ENCODE measurements around the gene PSTPIP2.
"Not testable (repeated sequence)": the region's sequence is repeated elsewhere in the genome, so short reads cannot be mapped to it uniquely, and the experiment has no call there.

PSTPIP2 gene

DNA sequence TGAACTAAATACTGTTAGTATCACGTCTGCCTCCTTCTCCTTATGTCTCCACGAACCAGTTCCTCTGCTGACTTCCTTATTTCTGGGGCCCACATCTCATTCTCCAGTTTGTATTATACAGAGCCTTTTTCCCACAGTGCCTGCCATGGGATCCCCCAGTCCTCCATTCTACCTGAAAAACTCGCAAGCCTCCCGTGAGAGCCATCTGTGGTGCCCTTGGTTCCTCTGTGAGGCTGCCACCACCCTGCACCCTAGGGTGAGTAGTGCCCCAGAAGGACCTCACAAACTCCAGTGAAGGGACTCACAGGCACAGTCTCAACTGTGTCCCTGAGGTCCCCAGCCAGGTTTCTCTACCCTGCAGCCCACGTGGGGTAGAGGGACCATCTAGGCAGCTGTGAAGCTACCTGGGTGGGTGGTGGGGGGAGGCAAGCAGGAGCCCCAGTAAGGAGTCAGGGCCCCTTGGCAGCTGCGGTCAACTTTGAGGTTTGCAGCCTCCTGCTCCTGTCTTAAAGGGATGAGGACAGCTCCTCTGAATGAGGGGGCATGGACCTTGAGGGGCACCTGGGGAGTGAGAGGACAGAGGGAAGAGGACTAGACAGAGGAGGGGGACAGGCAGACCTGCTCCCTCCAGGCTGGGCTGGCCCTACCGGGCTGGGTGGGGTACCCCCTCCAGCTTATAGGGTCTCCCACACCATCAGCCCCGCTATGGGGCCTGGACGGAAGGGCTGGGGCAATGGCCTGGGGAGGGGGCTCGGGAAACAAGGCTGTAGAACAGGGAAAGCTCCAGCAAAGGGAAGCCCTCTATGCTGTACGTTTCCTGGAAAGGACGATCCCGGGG, 1.0 kb downstream of the PSTPIP2 start:
- in situ Hi-C loops (cut with MboI; ENCODE audit: low pct_unique_long_range_greater_than_20kb, low sequenced_read_pairs): loop anchor here (25.0 kb wide), 1 partner anchor 409 kb away; no protein-coding TSS in a partner anchor
- DNase-seq: peak; percentile 81

DNA sequence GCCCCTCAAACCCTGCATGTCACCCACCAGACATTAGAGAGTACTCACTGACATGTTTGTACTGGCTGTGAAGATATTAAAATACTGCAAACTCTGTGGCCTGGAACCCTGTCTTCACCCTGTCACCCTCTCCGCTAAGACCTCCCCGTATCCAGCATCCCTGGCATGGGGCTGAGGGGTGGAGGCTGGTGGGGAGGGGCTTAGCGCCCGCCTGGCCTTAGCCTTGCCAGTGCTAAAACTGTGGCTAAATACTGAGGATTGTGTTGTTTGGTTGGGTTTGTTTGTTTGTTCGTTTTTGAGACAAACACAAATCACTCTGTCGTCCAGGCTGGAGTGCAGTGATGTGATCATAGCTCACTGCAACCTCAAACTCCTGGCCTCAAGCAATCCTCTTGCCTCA, 1.8 kb downstream of the PSTPIP2 start:
- in situ Hi-C loops (cut with MboI; ENCODE audit: low pct_unique_long_range_greater_than_20kb, low sequenced_read_pairs): loop anchor here (25.0 kb wide), 1 partner anchor 408 kb away; no protein-coding TSS in a partner anchor
- DNase-seq: no peak

DNA sequence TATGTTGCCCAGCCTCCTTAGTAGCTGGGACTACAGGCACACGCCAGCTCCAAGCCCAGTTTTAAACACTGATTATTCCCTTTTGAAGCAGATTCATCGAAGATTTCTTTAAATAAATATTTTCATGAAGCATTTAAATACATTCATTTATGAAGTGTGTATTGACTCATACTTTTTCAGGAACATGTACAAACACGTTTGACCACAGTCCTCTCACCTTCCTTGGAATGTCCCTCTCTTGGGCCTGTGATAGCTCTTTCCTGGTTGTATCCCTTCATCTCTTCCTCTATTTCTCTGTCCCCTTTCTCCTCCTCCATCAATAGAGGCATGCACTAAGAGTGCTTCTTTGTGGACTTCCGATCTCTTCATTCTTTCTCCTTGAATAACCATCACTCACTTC, 2.5 kb downstream of the PSTPIP2 start:
- in situ Hi-C loops (cut with MboI; ENCODE audit: low pct_unique_long_range_greater_than_20kb, low sequenced_read_pairs): loop anchor here (25.0 kb wide), 1 partner anchor 407 kb away; no protein-coding TSS in a partner anchor
- no peak for DNase-seq

DNA sequence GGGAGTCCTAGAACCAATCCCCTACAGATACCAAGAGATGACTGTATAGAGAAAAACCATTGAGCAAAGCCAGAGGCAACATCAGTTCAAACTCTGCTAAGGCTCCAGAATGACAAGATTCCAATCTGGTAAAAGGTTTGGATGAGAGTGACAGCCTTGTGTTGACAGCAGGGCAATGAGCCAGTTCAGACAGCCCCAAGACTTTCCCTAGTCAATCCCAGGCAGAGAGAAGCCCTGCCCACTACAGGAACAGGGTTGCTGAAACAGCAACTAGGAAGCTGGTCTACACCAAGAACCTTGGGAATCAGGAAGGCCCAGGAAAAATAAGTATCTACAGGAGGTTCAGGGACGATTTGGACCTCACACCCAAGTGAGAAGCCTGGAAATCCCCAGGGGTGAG, 3.3 kb downstream of the PSTPIP2 start:
- in situ Hi-C loops (cut with MboI; ENCODE audit: low pct_unique_long_range_greater_than_20kb, low sequenced_read_pairs): loop anchor here (25.0 kb wide), 1 partner anchor 406 kb away; no protein-coding TSS in a partner anchor
- no peak for DNase-seq

DNA sequence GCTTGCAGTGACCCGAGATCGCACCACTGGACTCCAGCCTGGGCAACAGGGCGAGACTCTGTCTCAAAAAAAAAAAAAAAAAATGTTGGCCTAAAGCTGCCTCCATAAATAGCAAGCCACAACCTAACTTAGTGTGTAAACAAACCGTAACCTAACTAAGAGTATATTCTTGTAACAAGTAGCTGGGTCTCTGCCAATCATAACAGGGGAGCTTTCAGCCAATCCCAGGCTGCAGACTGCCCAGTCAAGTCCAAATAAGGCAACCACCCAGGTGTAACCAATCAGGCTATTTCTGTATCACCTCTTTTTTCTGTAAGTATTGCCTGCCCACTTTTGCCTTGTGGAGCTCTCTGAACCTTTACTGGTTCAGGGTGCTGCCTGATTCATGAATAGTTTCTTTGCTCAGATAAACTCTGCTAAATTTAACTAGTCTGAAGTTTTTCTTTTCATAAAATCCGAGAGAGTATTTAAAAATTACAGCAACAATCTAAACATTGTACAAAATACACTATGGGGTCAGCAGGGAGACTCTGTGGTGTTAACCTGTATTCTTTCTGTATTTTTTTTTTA, 4.5 kb downstream of the PSTPIP2 start:
- DNase-seq: no peak
- in situ Hi-C loops (cut with MboI; ENCODE audit: low pct_unique_long_range_greater_than_20kb, low sequenced_read_pairs): loop anchor here (25.0 kb wide), 1 partner anchor 405 kb away; no protein-coding TSS in a partner anchor

DNA sequence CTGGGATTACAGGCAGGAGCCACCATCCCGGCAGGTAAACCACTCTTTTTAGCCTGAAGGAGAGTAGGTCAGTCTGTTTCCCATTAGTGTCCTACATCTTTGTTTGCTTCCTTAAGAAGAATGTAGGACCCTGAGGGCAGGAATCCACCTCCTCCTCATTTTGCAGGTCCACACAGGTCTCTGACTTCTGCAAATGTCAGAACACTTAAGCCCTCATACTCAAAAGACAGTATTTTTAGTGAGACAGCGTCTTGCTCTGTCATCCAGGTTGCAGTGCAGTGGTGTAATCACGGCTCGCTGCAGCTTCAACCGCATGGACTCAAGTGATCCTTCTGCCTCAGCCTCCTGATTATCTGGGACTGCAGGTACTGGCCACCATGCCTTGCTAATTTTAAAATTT, 9.3 kb downstream of the PSTPIP2 start:
- in situ Hi-C loops (cut with MboI; ENCODE audit: low pct_unique_long_range_greater_than_20kb, low sequenced_read_pairs): loop anchor here (25.0 kb wide), 1 partner anchor 400 kb away; no protein-coding TSS in a partner anchor
- no peak for DNase-seq

DNA sequence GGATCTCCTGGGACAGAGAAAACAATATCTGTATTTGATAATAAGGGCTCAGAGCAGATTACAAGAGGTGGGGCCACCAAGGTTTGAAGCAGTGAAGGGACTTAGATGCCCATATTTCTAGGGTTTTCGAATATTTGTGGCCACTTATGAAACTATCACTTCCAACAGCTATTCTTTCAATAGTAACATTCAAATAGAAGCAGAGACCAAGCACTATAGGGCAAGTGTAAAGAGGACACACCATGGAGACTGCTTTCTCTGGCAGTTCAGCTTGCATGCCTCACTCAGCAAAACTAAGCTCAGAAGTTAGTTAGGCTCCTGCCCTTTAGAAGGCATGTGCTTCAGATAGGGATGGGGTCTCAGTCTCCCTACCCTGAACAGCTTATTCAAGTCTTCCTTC, 10.3 kb downstream of the PSTPIP2 start:
- no peak for DNase-seq
- in situ Hi-C loops (cut with MboI; ENCODE audit: low pct_unique_long_range_greater_than_20kb, low sequenced_read_pairs): loop anchor here (25.0 kb wide), 1 partner anchor 399 kb away; no protein-coding TSS in a partner anchor

DNA sequence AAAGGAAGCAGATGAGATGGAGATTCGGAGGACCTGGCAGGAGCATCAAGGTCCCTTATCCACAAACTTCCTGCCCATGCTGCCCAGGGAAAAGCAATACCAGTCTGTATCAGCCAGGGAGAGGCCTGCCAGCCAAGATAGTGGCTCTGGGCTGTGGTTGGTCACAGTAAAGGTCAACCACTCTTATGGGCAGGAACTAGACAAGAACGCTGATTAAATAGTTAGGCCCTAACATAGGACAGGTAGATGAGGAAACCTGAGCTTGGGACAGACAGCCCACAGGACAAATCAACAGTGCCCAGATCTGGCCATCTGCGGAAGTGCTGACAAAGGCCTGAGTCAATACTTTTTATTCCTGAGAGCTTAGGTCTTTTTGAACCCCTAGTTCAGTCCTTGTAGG, 10.7 kb downstream of the PSTPIP2 start:
- no peak for DNase-seq

DNA sequence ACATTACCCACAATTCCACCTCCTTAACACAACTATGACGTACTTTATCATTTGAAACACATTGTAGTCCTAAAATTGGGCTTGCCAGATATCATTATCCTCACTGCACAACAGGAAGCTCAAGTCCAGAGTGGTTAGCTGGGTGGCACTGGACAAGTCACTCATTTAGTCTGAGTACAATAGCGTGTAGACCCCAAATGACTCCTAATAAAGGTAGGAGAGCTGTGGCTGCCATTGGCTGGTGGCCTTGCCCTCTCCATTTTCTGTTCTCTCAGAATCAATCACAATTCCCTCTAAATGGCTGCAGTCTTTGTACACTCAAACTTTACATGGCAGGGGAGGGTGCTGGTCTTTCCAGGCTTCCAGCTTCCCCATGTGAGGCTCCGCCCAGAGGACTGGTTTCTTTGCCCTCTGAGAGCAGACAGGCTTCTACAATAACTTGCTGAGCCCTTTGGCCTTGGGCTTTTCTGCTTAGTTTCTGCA, 11.7 kb downstream of the PSTPIP2 start:
- peak; percentile 40 for DNase-seq
- in situ Hi-C loops (cut with MboI; ENCODE audit: low pct_unique_long_range_greater_than_20kb, low sequenced_read_pairs): loop anchor here (25.0 kb wide), 1 partner anchor 398 kb away; no protein-coding TSS in a partner anchor

More for the DNA sequence above, 10.7 kb downstream of the PSTPIP2 start:
- in situ Hi-C loops (cut with MboI; ENCODE audit: low pct_unique_long_range_greater_than_20kb, low sequenced_read_pairs): loop anchor here (25.0 kb wide), 1 partner anchor 399 kb away; no protein-coding TSS in a partner anchor

DNA sequence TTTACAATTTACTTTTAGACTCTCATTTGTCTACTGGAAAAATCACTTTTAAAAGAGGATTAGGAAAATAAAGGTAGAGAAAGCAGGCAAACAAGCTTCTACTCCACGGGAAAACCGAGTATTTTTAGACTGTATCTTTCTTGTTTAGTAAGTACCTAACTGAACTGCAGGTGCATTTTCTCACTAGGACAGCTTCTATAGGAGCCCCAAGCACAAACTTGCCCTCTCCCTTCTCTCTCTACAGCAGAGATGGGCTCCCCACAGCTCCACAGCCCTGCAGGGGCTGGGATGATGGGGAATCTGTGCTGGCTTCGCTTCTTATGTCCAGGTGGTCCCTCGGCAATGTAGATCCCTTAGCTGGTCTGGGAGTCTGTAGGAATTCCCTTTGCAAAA, 16.2 kb downstream of the PSTPIP2 start:
- no peak for DNase-seq
- in situ Hi-C loops (cut with MboI; ENCODE audit: low pct_unique_long_range_greater_than_20kb, low sequenced_read_pairs): loop anchor here (25.0 kb wide), 1 partner anchor 394 kb away; no protein-coding TSS in a partner anchor

DNA sequence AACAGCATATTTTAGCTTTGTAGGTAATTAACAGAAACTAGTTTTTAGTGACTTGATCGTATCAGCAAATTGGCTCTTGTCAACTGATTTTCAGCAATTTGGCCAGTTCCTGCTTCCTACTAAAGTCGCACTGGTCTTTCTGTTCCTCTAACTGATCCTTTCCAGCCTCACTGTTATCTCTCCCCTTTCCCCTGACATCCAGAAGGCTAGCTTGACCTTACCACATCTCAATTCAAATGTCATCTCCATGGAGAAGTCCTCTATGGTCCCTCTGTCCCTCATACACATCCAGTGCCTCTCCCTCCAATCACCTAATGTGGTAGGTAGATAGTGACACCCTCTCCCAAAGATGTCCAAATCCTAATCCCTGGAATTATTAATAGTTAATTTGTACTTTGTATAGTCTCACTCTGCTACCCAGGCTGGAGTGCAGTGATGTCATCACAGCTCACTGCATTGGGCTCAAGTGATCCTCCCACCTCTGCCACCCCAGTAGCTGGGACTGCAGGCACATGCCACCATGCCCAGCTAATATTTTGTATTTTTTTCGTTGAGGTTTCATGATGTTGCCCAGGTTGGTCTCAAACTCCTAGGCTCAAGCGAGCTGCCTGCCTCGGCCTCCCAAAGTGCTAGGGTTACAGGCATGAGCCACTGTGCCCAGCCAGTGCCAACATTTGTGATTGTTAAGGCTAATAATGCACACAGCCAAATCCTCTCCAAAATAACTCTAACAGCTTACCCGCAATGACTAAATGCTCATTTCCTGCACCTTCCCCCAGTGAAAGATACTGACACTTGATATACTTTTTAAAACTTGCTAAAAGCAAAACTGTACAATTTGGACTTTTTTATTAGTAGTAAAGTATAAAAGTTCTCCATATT, 16.9 kb downstream of the PSTPIP2 start:
- in situ Hi-C loops (cut with MboI; ENCODE audit: low pct_unique_long_range_greater_than_20kb, low sequenced_read_pairs): loop anchor here (25.0 kb wide), 1 partner anchor 393 kb away; no protein-coding TSS in a partner anchor
- no peak for DNase-seq

DNA sequence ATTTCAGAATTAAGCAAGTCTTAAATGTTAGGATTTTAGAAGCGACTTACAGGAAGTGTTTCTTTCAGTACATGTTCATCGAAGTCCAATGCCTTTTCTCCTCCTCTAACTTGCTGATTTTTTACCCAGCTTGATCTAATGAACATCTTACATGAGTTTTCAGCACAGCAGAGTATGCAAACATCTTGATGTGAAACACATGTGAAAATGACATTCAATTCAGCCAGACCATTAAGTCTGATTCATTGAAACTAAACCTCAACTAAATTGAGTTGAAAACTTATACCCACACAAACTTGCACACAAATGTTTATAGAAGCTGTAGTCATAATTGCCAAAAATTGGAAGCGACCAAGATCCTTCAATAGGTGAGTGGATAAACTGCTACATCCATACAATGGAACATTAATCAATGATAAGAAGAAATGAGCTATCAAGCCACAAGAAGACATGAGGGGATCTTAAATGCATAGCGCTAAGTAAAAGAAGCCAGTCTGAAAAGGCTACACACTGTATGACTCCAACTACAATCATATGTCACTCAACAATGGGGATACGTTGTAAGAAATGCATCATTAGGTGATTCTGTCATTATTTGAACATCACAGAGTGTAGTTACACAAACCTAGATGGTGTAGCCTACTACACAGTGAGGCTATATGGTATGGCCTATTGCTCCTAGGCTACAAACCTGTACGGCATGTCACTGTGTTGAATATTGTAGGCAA, 18.5 kb downstream of the PSTPIP2 start:
- in situ Hi-C loops (cut with MboI; ENCODE audit: low pct_unique_long_range_greater_than_20kb, low sequenced_read_pairs): loop anchor here (25.0 kb wide), 1 partner anchor 391 kb away; no protein-coding TSS in a partner anchor
- no peak for DNase-seq

DNA sequence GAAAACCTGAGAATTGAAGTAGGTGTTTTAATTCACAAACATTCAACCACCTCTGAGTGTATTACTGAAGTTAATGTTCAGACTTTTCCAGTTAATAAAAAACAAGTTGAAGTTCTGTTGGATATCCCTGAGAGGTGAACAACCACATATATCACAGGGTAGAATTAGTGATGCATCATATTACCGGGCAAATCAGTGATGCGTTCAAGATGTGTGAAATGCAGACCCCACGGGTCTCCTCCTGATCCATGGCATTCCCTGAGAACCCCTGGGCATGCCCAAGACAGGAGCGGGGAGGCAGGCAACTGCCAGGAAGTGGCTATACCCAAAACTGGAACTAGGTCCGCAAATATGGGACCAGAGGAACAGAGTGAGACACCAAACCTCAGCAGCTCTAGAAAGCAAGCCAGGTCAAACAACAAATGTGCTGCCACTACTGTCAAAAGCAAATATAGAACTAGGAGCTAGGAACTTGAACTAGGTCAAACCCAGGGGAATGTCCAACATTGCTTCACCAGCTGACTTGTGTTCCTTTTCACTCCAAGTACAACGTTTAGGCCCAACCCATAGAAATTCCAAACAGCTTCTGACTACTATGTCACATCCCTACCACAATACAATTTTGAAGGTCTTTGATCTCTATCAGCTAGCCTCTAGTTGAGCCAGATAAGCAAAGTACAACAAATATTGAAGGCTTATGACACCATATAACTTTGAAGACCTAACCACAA, 20.2 kb downstream of the PSTPIP2 start:
- in situ Hi-C loops (cut with MboI; ENCODE audit: low pct_unique_long_range_greater_than_20kb, low sequenced_read_pairs): loop anchor here (25.0 kb wide), 1 partner anchor 390 kb away; no protein-coding TSS in a partner anchor
- no peak for DNase-seq

DNA sequence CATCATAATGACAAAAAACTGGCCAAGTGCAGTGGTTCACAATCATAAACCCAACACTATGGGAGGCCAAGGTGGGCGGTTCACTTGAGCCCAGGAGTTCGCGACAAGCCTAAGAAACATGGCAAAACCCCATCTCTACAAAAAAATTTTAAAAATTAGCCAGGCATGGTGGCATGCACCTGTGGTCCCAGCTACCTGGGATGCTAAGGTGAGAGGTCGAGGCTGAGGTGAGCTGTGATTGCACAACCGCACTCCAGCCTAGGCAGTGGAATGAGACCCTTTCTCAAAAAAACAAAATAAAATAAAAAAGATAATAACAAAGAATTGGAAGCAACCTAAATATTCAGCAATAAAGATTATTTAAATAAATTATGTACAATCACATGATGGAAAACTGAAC, 21.8 kb downstream of the PSTPIP2 start:
- in situ Hi-C loops (cut with MboI; ENCODE audit: low pct_unique_long_range_greater_than_20kb, low sequenced_read_pairs): loop anchor here (25.0 kb wide), 1 partner anchor 388 kb away; no protein-coding TSS in a partner anchor
- DNase-seq: no peak

DNA sequence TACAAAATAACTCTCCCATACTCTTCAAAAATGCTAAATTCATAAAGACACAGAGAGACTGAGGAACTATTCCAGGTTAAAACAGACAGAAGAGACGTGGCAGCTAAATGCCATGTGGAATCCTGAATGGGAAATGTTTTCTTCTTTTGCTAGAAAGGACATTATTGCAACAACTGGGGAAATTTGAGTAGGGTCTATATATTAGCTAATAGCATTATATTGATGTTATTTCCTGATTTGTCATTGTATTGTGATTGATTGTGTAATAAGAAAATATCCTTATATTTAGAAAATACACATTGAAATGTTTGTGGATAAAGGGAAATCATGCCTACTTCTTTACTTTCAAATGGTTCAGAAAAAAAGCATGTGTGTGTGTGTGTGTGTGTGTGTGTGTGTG, 23.4 kb downstream of the PSTPIP2 start:
- in situ Hi-C loops (cut with MboI; ENCODE audit: low pct_unique_long_range_greater_than_20kb, low sequenced_read_pairs): no loop called here
- DNase-seq: no peak

DNA sequence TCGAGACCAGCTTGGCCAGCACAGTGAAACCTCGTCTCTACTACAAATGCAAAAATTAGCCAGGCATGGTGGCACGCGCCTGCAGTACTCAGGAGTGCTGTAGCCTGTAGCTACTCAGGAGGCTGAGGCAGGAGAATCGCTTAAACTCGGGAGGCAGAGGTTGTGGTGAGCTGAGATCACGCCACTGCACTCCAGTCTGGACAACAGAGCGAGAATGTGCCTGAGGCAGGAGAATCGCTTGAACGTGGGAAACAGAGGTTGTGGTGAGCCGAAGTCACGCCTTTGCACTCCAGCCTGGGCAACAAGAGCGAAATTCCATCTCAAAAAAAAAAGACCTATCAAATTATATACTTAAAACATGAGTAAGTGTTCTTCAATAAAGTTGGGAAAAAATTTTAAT, 24.7 kb downstream of the PSTPIP2 start:
- DNase-seq: not testable (repeated sequence)

DNA sequence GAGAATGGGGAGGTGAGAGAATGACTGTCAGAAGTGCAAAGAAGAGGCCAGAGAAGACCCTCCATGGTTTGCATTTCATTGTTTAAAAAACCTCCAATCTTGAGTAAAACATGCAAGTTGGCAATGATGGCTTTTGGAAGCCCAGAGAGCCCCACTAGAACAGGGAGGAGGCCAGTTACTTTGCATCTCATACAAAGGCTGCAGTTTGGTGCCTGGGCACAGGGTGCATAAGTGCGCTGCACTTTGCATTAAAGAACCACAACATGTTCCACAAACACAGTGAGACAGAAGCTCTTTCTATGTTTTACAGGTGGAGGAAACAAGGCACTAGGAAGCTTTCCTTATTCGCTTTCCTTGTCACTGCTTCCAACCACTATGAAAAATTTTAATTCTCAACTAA, 25.4 kb downstream of the PSTPIP2 start:
- in situ Hi-C loops (cut with MboI; ENCODE audit: low pct_unique_long_range_greater_than_20kb, low sequenced_read_pairs): no loop called here
- no peak for DNase-seq

More for the DNA sequence above, 24.7 kb downstream of the PSTPIP2 start:
- in situ Hi-C loops (cut with MboI; ENCODE audit: low pct_unique_long_range_greater_than_20kb, low sequenced_read_pairs): not testable (repeated sequence)

All from KBM-7 (cell line).